ENCODE measurements around the gene GLT1D1.

DNA sequence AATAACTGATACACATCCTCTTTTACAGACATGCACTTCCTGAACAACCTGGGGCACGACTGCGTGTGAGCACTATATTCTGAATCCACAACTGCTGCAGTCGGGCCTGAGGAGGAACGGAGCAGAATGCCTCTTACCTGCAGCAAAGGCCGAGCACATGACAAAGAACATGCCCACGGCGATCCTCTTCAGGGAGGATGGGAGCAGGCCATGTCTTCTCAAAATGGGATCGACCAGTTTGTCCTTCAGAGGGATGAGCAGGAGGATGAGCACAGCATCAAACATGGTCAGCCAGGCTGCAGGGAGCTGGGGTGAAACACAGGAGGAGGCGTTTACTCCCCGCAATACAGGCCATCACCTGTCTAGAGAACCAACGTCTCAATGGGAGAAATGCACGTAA lies 44.6 kb upstream of the GLT1D1 start:
- TF ChIP-seq SIN3A (IDR thresholded peaks at IDR 0.05; ENCODE audit: borderline replicate concordance, insufficient read depth, low read length) (no peak), POLR2AphosphoS5 (IDR thresholded peaks at IDR 0.05; ENCODE audit: low read depth, low read length) (no peak)
- TF ChIP-seq, protein P1, sequence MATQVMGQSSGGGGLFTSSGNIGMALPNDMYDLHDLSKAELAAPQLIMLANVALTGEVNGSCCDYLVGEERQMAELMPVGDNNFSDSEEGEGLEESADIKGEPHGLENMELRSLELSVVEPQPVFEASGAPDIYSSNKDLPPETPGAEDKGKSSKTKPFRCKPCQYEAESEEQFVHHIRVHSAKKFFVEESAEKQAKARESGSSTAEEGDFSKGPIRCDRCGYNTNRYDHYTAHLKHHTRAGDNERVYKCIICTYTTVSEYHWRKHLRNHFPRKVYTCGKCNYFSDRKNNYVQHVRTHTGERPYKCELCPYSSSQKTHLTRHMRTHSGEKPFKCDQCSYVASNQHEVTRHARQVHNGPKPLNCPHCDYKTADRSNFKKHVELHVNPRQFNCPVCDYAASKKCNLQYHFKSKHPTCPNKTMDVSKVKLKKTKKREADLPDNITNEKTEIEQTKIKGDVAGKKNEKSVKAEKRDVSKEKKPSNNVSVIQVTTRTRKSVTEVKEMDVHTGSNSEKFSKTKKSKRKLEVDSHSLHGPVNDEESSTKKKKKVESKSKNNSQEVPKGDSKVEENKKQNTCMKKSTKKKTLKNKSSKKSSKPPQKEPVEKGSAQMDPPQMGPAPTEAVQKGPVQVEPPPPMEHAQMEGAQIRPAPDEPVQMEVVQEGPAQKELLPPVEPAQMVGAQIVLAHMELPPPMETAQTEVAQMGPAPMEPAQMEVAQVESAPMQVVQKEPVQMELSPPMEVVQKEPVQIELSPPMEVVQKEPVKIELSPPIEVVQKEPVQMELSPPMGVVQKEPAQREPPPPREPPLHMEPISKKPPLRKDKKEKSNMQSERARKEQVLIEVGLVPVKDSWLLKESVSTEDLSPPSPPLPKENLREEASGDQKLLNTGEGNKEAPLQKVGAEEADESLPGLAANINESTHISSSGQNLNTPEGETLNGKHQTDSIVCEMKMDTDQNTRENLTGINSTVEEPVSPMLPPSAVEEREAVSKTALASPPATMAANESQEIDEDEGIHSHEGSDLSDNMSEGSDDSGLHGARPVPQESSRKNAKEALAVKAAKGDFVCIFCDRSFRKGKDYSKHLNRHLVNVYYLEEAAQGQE (IDR thresholded peaks at IDR 0.05; ENCODE audit: insufficient read depth in 1 of 2, low read depth in 2 of 2, low read length in 2 of 2): no peak

Data from PFSK-1 (cell line).